ENCODE measurements around the gene NUCB1. TPM values are rescaled to one million over a fixed set of nuclear protein-coding genes. Genes with fewer than 3 reads are reported as not detected.

Gene NUCB1
- total RNA-seq, 1 experiment from 2014 or later, result 142 TPM

Other genes with a start within 250 kb of the NUCB1 start
- 0.12 and 0.34 TPM in 2 replicates for gene NTN5, start 227.3 kb upstream of the NUCB1 start, total RNA-seq (2022)
- gene FUT2, start 204.3 kb upstream of the NUCB1 start, total RNA-seq (2022), result 13.5 and 16.3 TPM in 2 replicates
- 1.7 and 1.9 TPM in 2 replicates for gene MAMSTR, start 180.6 kb upstream of the NUCB1 start, total RNA-seq (2022)
- 5.4 and 5.9 TPM in 2 replicates for gene RASIP1, start 159.7 kb upstream of the NUCB1 start, total RNA-seq (2022)
- 8.9 and 10.3 TPM in 2 replicates for gene IZUMO1, start 153.4 kb upstream of the NUCB1 start, total RNA-seq (2022)
- gene FUT1, start 147.7 kb upstream of the NUCB1 start, total RNA-seq (2022), result 26.1 and 30.5 TPM in 2 replicates
- gene FGF21, start 144.8 kb upstream of the NUCB1 start, total RNA-seq (2022), result 1.9 and 3.0 TPM in 2 replicates
- gene BCAT2, start 89.3 kb upstream of the NUCB1 start, total RNA-seq (2022), result 106 and 109 TPM in 2 replicates
- 27.8 and 30.8 TPM in 2 replicates for gene HSD17B14, start 63.8 kb upstream of the NUCB1 start, total RNA-seq (2022)
- gene PLEKHA4, start 31.7 kb upstream of the NUCB1 start, total RNA-seq (2022), result 3.9 and 5.6 TPM in 2 replicates
- gene PPP1R15A, start 27.9 kb upstream of the NUCB1 start, total RNA-seq (2022), result 83.3 and 94.7 TPM in 2 replicates
- 0.61 and 1.1 TPM in 2 replicates for gene TULP2, start 1.6 kb upstream of the NUCB1 start, total RNA-seq (2022)
- gene DHDH, start 33.4 kb downstream of the NUCB1 start, total RNA-seq (2022), result 2.6 and 3.3 TPM in 2 replicates
- 107 and 110 TPM in 2 replicates for gene BAX, start 54.6 kb downstream of the NUCB1 start, total RNA-seq (2022)
- gene FTL, start 65.0 kb downstream of the NUCB1 start, total RNA-seq (2022), result 2,542 and 2,963 TPM in 2 replicates
- 62.7 and 65.3 TPM in 2 replicates for gene GYS1, start 93.0 kb downstream of the NUCB1 start, total RNA-seq (2022)
- 165 and 172 TPM in 2 replicates for gene RUVBL2, start 93.6 kb downstream of the NUCB1 start, total RNA-seq (2022)
- gene LHB, start 116.8 kb downstream of the NUCB1 start, total RNA-seq (2022), result 0.68 TPM in 1 of 2 replicates, not detected in the other
- gene CGB3, start 124.0 kb downstream of the NUCB1 start, total RNA-seq (2022), result not detected in 2 replicates
- gene CGB2, start 131.6 kb downstream of the NUCB1 start, total RNA-seq (2022), result not detected in 2 replicates
- gene CGB1, start 136.6 kb downstream of the NUCB1 start, total RNA-seq (2022), result not detected in 2 replicates
- 0.49 TPM in 1 of 2 replicates, not detected in the other for gene CGB5, start 143.5 kb downstream of the NUCB1 start, total RNA-seq (2022)
- gene CGB8, start 148.8 kb downstream of the NUCB1 start, total RNA-seq (2022), result not detected in 2 replicates
- gene CGB7, start 157.4 kb downstream of the NUCB1 start, total RNA-seq (2022), result 2.2 and 3.0 TPM in 2 replicates
- 9.1 and 10.2 TPM in 2 replicates for gene NTF4, start 164.5 kb downstream of the NUCB1 start, total RNA-seq (2022)
- gene KCNA7, start 172.4 kb downstream of the NUCB1 start, total RNA-seq (2022), result 1.1 and 1.2 TPM in 2 replicates
- 251 and 259 TPM in 2 replicates for gene SNRNP70, start 185.1 kb downstream of the NUCB1 start, total RNA-seq (2022)
- gene LIN7B, start 214.1 kb downstream of the NUCB1 start, total RNA-seq (2022), result 11.8 and 12.7 TPM in 2 replicates
- 1.7 and 2.1 TPM in 2 replicates for gene C19orf73, start 218.8 kb downstream of the NUCB1 start, total RNA-seq (2022)
- 11.8 and 12.7 TPM in 2 replicates for gene PPFIA3, start 219.2 kb downstream of the NUCB1 start, total RNA-seq (2022)